Naive thymus-derived CD4-positive, alpha-beta T cell (primary cell): ENCODE data around the gene CDK11A. TPM values are rescaled to one million over a fixed set of nuclear protein-coding genes. Genes with fewer than 3 reads are reported as not detected.
"Not testable (repeated sequence)": the region's sequence is repeated elsewhere in the genome, so short reads cannot be mapped to it uniquely, and the experiment has no call there.

ENCODE experiments used
- ATAC-seq: fragments of 150-1000 bp; cut with Tn5 transposase; 2 replicates; pipeline ENCODE4 v1.10.0; 2021; ENCODE audit warnings: mild to moderate bottlenecking, moderate library complexity
- CTCF ChIA-PET: fragments of 350-600 bp; sonication (Branson Sonifier 250); formaldehyde crosslinking; loops from one replicate; lab custom pipeline; 2021; ENCODE audit warnings: antibody characterized with exemption; lab: Charles Lee
- POLR2A ChIA-PET: fragments of 350-600 bp; sonication (Branson Sonifier 250); formaldehyde crosslinking; loops from one replicate; lab custom pipeline; 2021; ENCODE audit warnings: antibody characterized with exemption, inconsistent platforms; lab: Charles Lee
- DNase-seq, 9 donors: peaks; one replicate each; pipeline versions ENCODE4 v3.0.0 to v3.0.0-alpha.2; 2020 to 2022; ENCODE audit warnings: mixed read lengths in 1 of 9
- H3K27ac ChIP-seq: one replicate; pipeline ENCODE4 v1.7.0; 2013; ENCODE audit warnings: mild to moderate bottlenecking, low read depth, low read length, moderate library complexity
- H3K27me3 ChIP-seq, 2 donors: one replicate each; pipeline ENCODE4 v1.7.0; 2013; ENCODE audit warnings: low read length in 2 of 2, mild to moderate bottlenecking in 2 of 2, moderate library complexity in 2 of 2; ENCODE audit not compliant: control insufficient read depth in 2 of 2, insufficient read depth in 2 of 2
- H3K36me3 ChIP-seq, 3 experiments: 1 replicate in 2 of 3; 2 replicates in 1 of 3; pipeline ENCODE4 v1.7.0; 2013; ENCODE audit warnings: low read length in 3 of 3, mild to moderate bottlenecking in 3 of 3, moderate library complexity in 1 of 3; ENCODE audit not compliant: insufficient read depth in 3 of 3, control insufficient read depth in 2 of 3
- H3K4me1 ChIP-seq, 2 donors: one replicate each; pipeline ENCODE4 v1.7.0; 2013; ENCODE audit warnings: low read length in 2 of 2, mild to moderate bottlenecking in 2 of 2, moderate library complexity in 1 of 2; ENCODE audit not compliant: control insufficient read depth in 2 of 2, insufficient read depth in 2 of 2
- H3K4me3 ChIP-seq: 2 replicates; pipeline ENCODE4 v1.7.0; 2013; ENCODE audit warnings: mild to moderate bottlenecking, low read length
- H3K9me3 ChIP-seq, 3 experiments: 1 replicate in 2 of 3; 2 replicates in 1 of 3; pipeline ENCODE4 v1.7.0; 2013; ENCODE audit warnings: low read length in 3 of 3; ENCODE audit not compliant: control insufficient read depth in 2 of 3
- H3K27ac Mint-ChIP-seq, 9 donors: one replicate each; pipeline ENCODE4 v1.8.0; 2020 to 2022; ENCODE audit warnings: mixed read lengths in 9 of 9, mild to moderate bottlenecking in 8 of 9, moderate library complexity in 5 of 9, inconsistent platforms in 2 of 9
- H3K27me3 Mint-ChIP-seq, 5 donors: one replicate each; pipeline ENCODE4 v1.8.0; 2021 to 2022; ENCODE audit warnings: mixed read lengths in 5 of 5, mild to moderate bottlenecking in 1 of 5
- H3K36me3 Mint-ChIP-seq, 5 donors: one replicate each; pipeline ENCODE4 v1.8.0; 2020 to 2022; ENCODE audit warnings: mixed read lengths in 5 of 5, mild to moderate bottlenecking in 3 of 5, inconsistent platforms in 1 of 5
- H3K4me1 Mint-ChIP-seq, 7 donors: one replicate each; pipeline ENCODE4 v1.8.0; 2020 to 2022; ENCODE audit warnings: mixed read lengths in 7 of 7, mild to moderate bottlenecking in 3 of 7, inconsistent platforms in 1 of 7
- H3K4me3 Mint-ChIP-seq, 10 donors: one replicate each; pipeline ENCODE4 v1.8.0; 2020 to 2022; ENCODE audit warnings: mild to moderate bottlenecking in 10 of 10, mixed read lengths in 10 of 10, moderate library complexity in 6 of 10, inconsistent platforms in 2 of 10
- H3K9me3 Mint-ChIP-seq, 11 donors: one replicate each; pipeline ENCODE4 v1.8.0; 2020 to 2022; ENCODE audit warnings: mixed read lengths in 11 of 11, mild to moderate bottlenecking in 4 of 11, inconsistent platforms in 1 of 11, moderate library complexity in 1 of 11
- intact Hi-C, 2 donors: fragments of 100-400 bp; cut with micrococcal nuclease; formaldehyde crosslinking; loops; one replicate each; pipeline ENCODE4 v1.15.1; 2023
- polyA plus RNA-seq, 2 donors: library from polyadenylated mRNA; unstranded; fragments of 300-500 nt; fragmentation: Illumina TruSeq; gene quantifications; one replicate each; pipeline ENCODE4 v1.2.3, GENCODE V29; 2021
- total RNA-seq, 6 experiments: library from RNA in 5 of 6; stranded (reverse) in 5 of 6; gene quantifications; 1 replicate in 5 of 6; 2 replicates in 1 of 6; pipeline ENCODE4 v1.2.3 and lab custom pipeline; 2021 to 2026

The CDK11A gene
- total and polyA plus RNA-seq, 7 experiments from 2014 or later = 9.8 to 218 (median 139) TPM

DNA sequence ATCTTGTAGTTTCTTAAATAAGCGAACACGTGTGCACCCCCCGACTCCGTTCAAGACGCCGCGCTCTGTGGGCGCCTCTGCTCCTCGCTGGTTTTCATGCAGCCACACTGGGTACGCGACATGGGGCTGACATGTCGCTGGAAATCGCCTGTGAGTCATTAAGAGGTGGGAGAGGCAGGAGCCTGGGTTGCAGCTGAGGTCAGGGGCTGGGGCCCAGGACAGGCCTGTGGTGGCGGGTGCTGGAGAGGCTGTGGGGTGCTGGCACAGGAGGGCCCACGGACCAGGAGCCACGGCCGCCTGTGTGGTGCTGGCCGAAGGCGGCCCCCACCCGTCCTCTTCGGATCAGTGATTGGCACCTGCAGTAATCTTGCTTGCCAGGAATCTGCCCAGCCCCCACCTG, 49.4 kb downstream of the CDK11A start:
- CTCF ChIA-PET, H3K9me3 ChIP-seq, H3K4me3 Mint-ChIP-seq, ATAC-seq, H3K4me3 ChIP-seq, H3K27me3 ChIP-seq, H3K27me3 Mint-ChIP-seq, POLR2A ChIA-PET, DNase-seq, H3K27ac ChIP-seq, H3K9me3 Mint-ChIP-seq, H3K27ac Mint-ChIP-seq: not testable (repeated sequence)
- Mint-ChIP-seq H3K36me3 (peaks cover 0 to 11% (median 0%) of the 10 kb centered on the region in 5 donors), H3K4me1 (peaks cover 19 to 29% (median 22%) of the 10 kb centered on the region in 7 donors)
- intact Hi-C loops = loop anchor here in 1 of 2 donors (5.0 kb wide), 1 partner anchor 232 kb away; no protein-coding TSS in a partner anchor
- Histone ChIP-seq H3K4me1 (peaks cover 9 to 10% of the 10 kb centered on the region in 2 donors), H3K36me3 (peaks cover 0 to 31% (median 12%) of the 10 kb centered on the region in 3 experiments)

DNA sequence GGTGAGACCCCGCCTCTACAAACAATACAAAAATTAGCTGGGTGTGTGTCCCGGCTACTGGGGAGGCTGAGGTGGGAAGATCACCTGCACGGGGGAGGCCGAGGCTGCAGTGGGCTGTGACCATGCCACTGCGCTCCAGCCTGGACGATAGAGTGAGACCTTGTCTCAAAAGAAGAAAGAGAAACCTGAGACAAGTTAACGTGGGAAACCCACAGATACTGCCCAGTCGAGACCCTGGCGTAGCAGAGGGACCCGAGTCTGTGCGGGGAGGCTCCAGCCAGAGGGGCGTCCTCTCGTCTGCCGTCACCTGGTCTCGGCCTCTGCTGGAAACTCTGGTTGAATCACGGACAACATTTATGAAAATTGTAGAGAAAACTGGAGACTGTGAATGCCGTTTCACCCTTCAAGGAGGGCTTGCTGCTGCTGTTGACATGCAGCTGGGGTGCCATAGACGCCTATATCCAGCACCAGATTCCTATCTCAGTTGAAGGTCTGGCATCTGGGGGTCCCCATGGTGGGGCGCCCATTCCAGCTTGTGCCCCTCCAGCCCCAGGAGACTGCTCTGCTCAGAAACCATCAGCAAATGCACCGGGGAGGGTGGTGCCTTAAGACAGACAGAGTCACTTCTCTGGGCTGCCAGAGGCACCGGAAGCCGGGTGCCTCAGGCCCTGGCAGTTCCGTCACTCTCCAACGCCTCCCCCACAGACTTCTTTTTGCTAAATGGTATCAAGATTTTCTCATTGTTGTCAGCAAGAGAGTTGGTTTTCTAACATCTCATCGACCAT, 51.8 kb downstream of the CDK11A start:
- CTCF ChIA-PET = no interaction called here
- ATAC-seq (no peak), DNase-seq (no peak)
- Mint-ChIP-seq H3K27ac (peak overlapping the region in 3 of 9 donors; percentile 13 to 32 (median 29)), H3K4me1 (peaks cover 0 to 7% (median 1%) of the 10 kb centered on the region in 7 donors), H3K4me3 (no peak overlapping the region), H3K36me3 (peaks cover 0 to 16% (median 3%) of the 10 kb centered on the region in 5 donors), H3K27me3 (no peaks in the 10 kb centered on the region), H3K9me3 (no peaks in the 10 kb centered on the region)
- POLR2A ChIA-PET = no interaction called here
- Histone ChIP-seq H3K36me3 (peaks cover 0 to 45% (median 13%) of the 10 kb centered on the region in 3 experiments), H3K4me3 (no peak overlapping the region), H3K27ac (no peak overlapping the region), H3K27me3 (no peaks in the 10 kb centered on the region), H3K4me1 (no peaks in the 10 kb centered on the region), H3K9me3 (no peaks in the 10 kb centered on the region)
- intact Hi-C loops = no loop called here

DNA sequence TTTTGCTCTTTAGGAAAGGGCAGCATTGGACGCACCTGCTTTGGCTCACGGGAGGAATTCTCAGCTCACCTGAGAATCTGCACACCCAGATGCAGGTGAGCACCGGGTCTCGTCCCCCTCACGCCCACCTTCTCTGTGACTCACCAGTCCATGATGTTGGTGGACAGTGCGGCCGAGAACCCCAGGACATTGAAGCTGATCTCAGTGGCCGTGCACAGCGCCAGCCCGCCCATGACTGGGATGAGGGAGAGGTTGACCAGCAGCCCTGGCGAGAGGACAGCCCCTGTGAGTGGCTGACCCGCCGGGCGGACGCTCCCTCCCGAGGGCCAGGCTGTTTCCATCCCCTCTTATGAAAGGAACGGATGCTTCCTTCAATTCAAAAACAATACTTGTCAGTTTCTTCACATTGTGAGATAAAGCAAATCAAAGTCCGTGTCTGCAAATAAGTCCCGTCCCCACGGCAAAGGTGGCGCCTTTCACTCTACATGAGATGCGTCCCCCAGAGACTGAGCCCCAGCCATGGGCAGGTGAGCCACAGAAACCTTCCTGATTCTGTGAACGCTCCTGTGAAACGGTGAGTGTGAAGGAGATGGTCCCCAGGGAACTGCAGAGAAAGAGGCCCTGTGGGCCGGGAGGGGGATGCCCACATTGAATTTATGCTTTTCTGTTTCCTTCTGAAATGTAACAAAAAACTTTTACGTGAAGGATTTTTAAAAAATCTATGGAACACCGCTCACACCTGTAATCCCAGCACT, 52.6 kb downstream of the CDK11A start:
- Histone ChIP-seq H3K27ac (no peak overlapping the region), H3K36me3 (peaks cover 0 to 47% (median 14%) of the 10 kb centered on the region in 3 experiments), H3K9me3 (no peaks in the 10 kb centered on the region), H3K4me3 (no peak overlapping the region), H3K4me1 (no peaks in the 10 kb centered on the region), H3K27me3 (no peaks in the 10 kb centered on the region)
- ChIA-PET CTCF (no interaction called here), POLR2A (no interaction called here)
- no peaks in the 10 kb centered on the region for H3K9me3 Mint-ChIP-seq
- no peaks in the 10 kb centered on the region for H3K27me3 Mint-ChIP-seq
- no peak overlapping the region for H3K4me3 Mint-ChIP-seq
- H3K27ac Mint-ChIP-seq = peak overlapping the region in 3 of 9 donors; percentile 13 to 82 (median 32)
- peaks cover 0 to 4% (median 0%) of the 10 kb centered on the region in 7 donors for H3K4me1 Mint-ChIP-seq
- peaks cover 0 to 17% (median 4%) of the 10 kb centered on the region in 5 donors for H3K36me3 Mint-ChIP-seq
- intact Hi-C loops = no loop called here
- ATAC-seq (no peak), DNase-seq (no peak)

GRCh38 chr1:1670866-1671265, 53.3 kb downstream of the CDK11A start:
- Mint-ChIP-seq H3K4me1 (peaks cover 0 to 4% (median 0%) of the 10 kb centered on the region in 7 donors), H3K36me3 (peaks cover 0 to 17% (median 4%) of the 10 kb centered on the region in 5 donors), H3K27me3 (no peaks in the 10 kb centered on the region), H3K4me3 (no peak overlapping the region), H3K9me3 (no peaks in the 10 kb centered on the region), H3K27ac (no peak overlapping the region)
- no peaks in the 10 kb centered on the region for H3K9me3 ChIP-seq
- POLR2A ChIA-PET = no interaction called here
- DNase-seq (no peak), ATAC-seq (no peak)
- H3K36me3 ChIP-seq = peaks cover 0 to 53% (median 20%) of the 10 kb centered on the region in 3 experiments
- H3K27ac ChIP-seq = no peak overlapping the region
- CTCF ChIA-PET = no interaction called here
- H3K4me1 ChIP-seq = no peaks in the 10 kb centered on the region
- H3K27me3 ChIP-seq = no peaks in the 10 kb centered on the region
- H3K4me3 ChIP-seq = no peak overlapping the region
- intact Hi-C loops = no loop called here

- Histone ChIP-seq H3K4me1 (no peaks in the 10 kb centered on the region), H3K36me3 (peaks cover 0 to 65% (median 30%) of the 10 kb centered on the region in 3 experiments), H3K27ac (no peak overlapping the region), H3K9me3 (no peaks in the 10 kb centered on the region), H3K4me3 (no peak overlapping the region), H3K27me3 (no peaks in the 10 kb centered on the region)
- H3K27me3 Mint-ChIP-seq = no peaks in the 10 kb centered on the region
- peak overlapping the region in 2 of 9 donors; percentile 38 to 52 for H3K27ac Mint-ChIP-seq
- ChIA-PET POLR2A (interaction anchor here (0.7 to 0.9 kb wide), 4 partner anchors 8 to 230 kb away, joined by 3 read pairs; no protein-coding TSS in a partner anchor), CTCF (interaction anchor here (0.7 kb wide), 1 partner anchor 17 kb away, joined by 4 read pairs; no protein-coding TSS in a partner anchor)
- H3K4me1 Mint-ChIP-seq = peaks cover 0 to 4% (median 0%) of the 10 kb centered on the region in 7 donors
- H3K9me3 Mint-ChIP-seq = no peaks in the 10 kb centered on the region
- intact Hi-C loops = no loop called here
- ATAC-seq (no peak), DNase-seq (no peak)
- peaks cover 0 to 17% (median 4%) of the 10 kb centered on the region in 5 donors for H3K36me3 Mint-ChIP-seq
- H3K4me3 Mint-ChIP-seq = no peak overlapping the region
Observed at GRCh38 chr1:1669468-1670440, 54.4 kb downstream of the CDK11A start.

DNA sequence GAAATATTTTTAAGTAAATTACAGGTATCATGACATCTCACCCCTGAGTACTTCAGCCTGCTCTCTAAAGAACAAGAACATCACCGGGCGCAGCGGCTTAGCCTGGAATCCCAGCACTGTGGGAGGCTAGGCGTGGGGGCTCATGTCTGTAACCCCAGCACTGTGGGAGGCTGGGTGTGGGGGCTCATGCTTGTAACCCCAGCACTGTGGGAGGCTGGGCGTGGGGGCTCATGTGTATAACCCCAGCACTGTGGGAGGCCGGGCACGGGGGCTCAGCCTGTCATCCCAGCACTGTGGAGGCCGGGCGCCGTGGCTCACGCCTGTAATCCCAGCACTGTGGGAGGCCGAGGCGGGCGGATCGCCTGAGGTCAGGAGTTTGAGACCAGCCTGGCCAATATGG, 57.6 kb downstream of the CDK11A start:
- Histone ChIP-seq H3K36me3 (peaks cover 0 to 50% (median 24%) of the 10 kb centered on the region in 3 experiments), H3K4me1 (no peaks in the 10 kb centered on the region), H3K27ac (no peak overlapping the region), H3K9me3 (no peaks in the 10 kb centered on the region), H3K27me3 (no peaks in the 10 kb centered on the region), H3K4me3 (no peak overlapping the region)
- Mint-ChIP-seq H3K4me3 (no peak overlapping the region), H3K4me1 (peaks cover 0 to 6% (median 3%) of the 10 kb centered on the region in 7 donors), H3K27me3 (no peaks in the 10 kb centered on the region), H3K36me3 (peaks cover 0 to 10% (median 4%) of the 10 kb centered on the region in 5 donors), H3K27ac (peak overlapping the region in 1 of 9 donors; percentile 36), H3K9me3 (no peaks in the 10 kb centered on the region)
- POLR2A ChIA-PET = interaction anchor here (0.6 kb wide), 1 partner anchor 13 kb away, joined by 3 read pairs; no protein-coding TSS in a partner anchor
- intact Hi-C loops = no loop called here
- DNase-seq (no peak), ATAC-seq (no peak)
- CTCF ChIA-PET = no interaction called here
